ENCODE data around the gene SNTA1.

GRCh38 chr20:33443512-33444239 is at the start of gene SNTA1:
- TF ChIP-seq POLR2A (IDR thresholded peaks at IDR 0.05) (peak in 2 of 3 donors; percentile 29 to 51), CTCF (IDR thresholded peaks at IDR 0.05) (no peak)
